NCI-H748 treated with DMSO at 0.1 percent for 48 hours (cell line): Measurements from ENCODE around the gene ELK4.

Experiments
- DNase-seq: peaks from one replicate; lab custom pipeline; 2025; lab: John Stamatoyannopoulos, UW

The ELK4 gene

DNA sequence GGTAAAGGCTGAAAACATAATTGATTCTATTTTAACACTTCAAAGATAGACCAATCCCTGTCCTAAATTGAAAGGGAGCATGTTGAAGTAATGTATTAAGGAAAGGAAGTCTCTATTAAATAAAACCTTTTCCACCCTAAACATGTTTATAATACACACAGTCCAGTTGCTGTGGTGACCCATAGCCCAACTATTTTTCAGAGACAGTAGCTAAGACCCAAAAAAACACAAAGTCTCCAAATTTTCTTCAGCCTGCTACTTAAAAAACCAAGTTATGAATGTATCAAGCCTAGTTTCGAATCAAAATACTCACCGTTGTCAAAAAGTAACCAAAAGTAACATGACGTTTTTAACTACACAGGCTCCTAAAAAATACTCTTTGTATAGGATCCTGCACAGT, 1.6 kb downstream of the ELK4 start:
- no peak for DNase-seq

DNA sequence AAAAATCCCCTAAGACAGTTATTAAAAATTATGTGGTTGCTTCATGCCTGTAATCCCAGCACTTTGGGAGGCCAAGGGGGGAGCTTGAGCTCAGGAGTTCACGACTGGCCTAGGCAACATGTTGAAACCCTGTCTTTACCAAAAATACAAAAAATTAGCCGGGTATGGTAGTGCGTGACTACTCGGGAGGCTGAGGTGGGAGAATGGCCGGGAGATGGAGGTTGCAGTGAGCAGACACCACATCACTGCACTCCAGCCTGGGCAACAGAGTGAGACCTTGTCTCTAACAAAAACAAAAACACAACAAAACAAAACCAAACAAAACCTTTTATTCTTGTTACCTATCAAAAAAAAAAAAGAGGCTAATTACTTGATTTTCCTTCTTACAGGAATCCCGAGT, 2.1 kb downstream of the ELK4 start:
- DNase-seq: no peak

- DNase-seq: no peak
These were observed 3.9 kb downstream of the ELK4 start for GRCh38 chr1:205627956-205628355.

GRCh38 chr1:205626216-205626615, 5.6 kb downstream of the ELK4 start:
- no peak for DNase-seq

DNA sequence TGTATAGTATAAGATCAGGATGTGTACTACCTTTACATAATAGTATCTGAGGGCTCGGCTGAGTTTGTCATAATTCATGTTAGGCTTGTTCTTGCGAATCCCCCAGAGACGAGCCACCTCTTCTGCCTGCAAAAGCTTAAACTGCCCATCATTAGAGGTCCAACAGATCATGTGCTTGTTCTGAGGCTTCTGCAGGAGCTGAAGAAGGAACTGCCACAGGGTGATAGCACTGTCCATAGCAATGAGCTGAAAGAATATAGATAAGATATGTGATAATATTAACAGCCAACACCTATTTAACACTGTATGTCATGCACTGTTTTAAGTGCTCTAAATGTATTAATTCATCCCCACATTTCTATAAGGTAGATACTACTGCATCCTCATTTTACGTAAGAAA, 8.2 kb downstream of the ELK4 start:
- DNase-seq: no peak

DNA sequence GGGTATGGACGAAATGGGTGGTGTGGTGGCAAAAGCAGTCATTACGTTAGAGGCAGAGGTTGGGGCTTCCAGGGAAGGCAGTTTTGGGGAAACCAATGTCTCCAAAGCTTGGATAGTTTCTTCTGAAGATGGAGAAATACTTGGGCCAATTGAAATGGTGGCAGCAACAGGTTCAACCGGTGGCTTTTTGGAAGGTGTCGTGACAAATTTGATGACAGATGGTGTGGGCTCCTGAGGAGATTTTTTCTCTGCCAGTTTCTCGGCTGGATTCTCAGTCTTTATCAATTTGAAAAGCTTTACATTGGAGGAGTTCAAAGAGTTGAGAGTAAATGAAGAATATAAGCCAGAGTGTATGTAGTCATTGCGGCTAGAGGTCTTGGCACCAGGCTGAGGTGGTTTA, 11.5 kb downstream of the ELK4 start:
- no peak for DNase-seq

DNA sequence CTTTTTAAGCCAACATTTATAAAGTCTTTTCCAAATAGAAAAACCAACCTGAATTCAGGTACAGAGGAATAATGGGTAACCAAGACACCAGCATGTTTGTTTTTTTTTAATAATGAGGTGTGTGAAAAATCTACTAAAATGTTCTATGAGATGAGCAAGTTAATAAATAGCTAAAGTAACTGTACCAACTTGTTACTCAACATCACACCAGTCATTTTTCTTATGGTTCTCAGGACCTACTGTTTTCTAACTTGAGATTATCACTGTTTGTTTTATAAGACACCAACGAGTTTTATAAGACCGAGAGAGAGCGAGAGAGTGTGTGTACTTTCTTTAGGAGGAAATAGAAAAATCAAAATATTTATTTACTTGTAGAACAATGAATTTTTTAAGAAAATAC, 12.4 kb downstream of the ELK4 start:
- no peak for DNase-seq

- DNase-seq: no peak
These were observed 15.1 kb downstream of the ELK4 start for GRCh38 chr1:205616563-205617293.

DNA sequence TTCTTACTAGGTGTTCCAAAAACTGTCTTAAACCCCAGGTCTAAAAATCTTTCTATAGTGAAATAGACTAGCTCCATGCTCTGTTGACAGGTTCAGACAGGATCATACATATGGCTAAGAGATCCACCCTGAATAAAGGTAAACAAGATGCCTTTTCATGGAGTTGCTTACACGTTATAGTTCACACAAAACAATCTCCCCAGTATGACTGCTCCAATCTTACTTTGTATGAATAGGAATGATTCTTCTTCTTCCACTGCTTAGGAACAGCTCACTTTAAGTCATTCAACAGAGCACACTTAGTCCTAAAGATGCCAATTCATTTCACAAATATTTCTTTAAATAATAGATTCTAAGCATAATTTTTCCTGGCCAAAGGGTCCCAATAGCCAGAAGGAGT, 16.0 kb downstream of the ELK4 start:
- DNase-seq: no peak

DNA sequence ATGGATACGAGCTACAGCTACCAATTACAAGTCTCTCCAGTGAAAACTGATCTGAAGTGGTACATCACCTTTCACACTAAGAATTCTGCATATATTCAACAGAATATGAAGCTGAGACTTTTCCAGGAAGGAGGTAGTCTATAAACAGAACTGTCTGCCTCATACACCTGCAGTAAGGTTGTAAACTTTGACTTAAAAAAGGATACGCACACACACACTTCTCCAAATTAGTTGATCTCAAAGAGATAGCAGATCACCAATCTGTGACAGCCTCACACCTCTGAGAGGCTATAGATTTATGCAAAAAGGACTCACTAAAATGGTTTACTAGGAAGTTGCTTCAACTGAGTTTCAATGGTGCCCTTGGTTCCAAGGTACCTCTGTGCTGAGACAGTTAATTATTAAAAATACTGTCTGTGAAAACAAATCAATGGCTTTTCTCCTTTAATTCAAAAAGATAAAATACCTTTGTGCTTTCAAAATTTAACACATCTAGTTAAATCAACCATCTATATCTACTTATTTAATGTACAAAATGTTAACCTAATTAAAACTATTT, 17.9 kb downstream of the ELK4 start:
- DNase-seq: no peak

GRCh38 chr1:205612556-205612955, 19.3 kb downstream of the ELK4 start:
- DNase-seq: no peak

DNA sequence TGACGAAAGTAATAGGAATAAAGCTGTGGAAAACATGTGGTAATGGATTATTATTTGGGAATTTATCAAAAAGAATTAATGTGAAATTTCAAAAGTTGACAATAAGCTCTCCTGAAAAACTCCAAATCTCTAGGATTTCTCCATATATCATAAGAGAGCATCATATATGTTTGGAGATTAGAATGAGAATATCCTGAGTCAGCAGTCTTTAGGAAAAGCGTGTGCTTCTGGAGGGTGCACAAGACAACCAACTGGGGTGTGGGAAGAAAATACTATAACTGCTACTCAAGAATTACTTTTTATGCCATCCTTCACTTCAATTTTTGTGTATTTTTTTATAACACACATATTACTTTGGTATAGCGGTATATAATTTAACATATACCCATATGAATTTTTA, 19.7 kb downstream of the ELK4 start:
- no peak for DNase-seq

GRCh38 chr1:205610901-205611466, 20.8 kb downstream of the ELK4 start:
- DNase-seq: no peak

DNA sequence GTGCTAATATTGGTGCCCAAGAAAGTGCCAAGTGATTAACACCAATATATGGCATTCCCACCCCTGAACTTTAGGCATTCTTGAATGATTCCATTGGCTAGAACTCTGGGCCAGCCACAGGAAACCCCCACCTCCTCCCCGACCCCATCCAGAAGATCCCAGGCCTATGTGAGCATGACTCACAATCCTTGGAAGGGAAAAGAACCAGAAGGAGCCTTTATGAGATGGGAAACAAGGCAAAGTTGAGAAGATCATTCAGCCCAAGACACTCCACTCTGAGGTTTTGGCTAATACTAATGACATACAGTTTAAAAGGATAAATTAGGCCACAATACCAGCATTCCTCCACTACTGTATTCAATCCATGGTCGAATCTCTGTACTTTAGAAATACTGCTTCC, 21.8 kb downstream of the ELK4 start:
- DNase-seq: no peak

GRCh38 chr1:205604825-205605505, 26.8 kb downstream of the ELK4 start:
- DNase-seq: no peak

- no peak for DNase-seq
These were observed 27.8 kb downstream of the ELK4 start for GRCh38 chr1:205604059-205604458.

- no peak for DNase-seq
These were observed 30.6 kb downstream of the ELK4 start for GRCh38 chr1:205601205-205601604.

DNA sequence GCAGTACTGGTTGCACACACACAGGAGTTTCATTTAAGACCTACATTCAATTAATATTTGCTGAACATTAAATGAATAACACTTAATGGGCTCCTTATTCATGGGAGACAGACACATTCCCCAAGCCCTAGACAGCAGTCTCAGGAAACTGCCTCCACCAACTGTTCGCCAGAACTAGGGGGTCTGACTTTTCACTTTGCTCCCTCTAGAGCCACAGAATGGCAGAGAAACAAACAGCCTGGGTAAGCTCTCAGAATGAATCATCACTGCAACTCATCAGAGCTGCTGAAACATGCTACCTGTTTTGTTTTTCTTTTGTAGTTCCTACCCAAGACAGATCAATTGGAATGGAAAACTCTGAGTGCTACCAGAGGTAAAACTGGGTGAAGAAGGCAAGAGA, 31.7 kb downstream of the ELK4 start:
- no peak for DNase-seq

DNA sequence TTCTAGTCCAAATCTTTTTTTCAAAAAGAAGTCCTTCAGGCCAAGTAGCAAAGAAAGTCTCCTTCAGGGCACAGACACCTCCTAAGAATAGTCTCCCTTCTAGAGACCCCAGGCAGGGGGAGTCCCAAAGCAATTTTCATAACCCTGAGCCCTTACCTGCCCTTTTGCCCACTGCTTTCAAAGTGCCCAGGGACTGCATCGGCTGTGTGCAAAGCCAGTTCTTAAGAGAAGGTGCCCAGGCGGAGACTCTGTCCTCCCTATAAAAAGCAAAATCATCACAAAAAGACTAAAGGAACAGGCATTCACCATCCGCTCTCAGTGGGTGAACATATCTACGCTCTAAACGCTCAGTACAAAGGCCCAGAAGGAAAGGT, 32.2 kb downstream of the ELK4 start:
- DNase-seq: no peak

- DNase-seq: no peak
These were observed 32.8 kb downstream of the ELK4 start for GRCh38 chr1:205598841-205599668.

GRCh38 chr1:205597691-205598314, 34.0 kb downstream of the ELK4 start:
- no peak for DNase-seq

DNA sequence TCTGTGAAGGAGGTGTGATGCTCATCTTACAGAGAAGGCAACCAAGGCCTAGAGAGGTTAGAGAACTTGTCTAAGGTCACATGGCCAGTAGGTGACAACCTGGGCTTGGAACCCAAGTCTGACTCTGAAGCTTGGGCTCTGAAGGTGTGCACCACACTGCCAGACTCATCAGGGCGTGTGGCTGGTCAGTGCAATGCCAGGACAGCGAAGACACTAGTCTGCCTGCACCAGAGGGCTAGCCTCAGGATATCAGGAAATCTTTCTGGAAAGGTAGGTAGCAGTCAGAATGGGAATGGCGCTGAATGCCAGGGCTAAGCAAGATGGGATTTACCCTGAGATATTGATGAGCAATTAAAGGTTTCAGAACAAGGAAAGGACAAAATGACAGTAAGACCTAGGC, 34.9 kb downstream of the ELK4 start:
- DNase-seq: no peak
